K562 (cell line): ENCODE data around the gene DYNLT4. TPM values are rescaled to one million over a fixed set of nuclear protein-coding genes. Genes with fewer than 3 reads are reported as not detected.
A peak's percentile ranks its signal among the peaks of the same experiment; 100 is the strongest.

Experiments
- ATAC-seq: fragments of 200-7000 bp; cut with Tn5 transposase; 3 replicates; pipeline ENCODE4 v1.9.1; 2020; ENCODE audit warnings: moderate library complexity
- BruUV-seq: library from RNA; stranded (reverse); fragments of 400-500 nt; replicated peaks from 2 replicates; lab custom pipeline; 2021; lab: Mats Ljungman, UMichigan
- CTCF ChIA-PET: fragments of 300-600 bp; formaldehyde crosslinking; extraction: SDS; loops from one replicate; lab custom pipeline; 2021; ENCODE audit warnings: low intra/inter-chr PET ratio; lab: Yijun Ruan, JAX
- POLR2A ChIA-PET: fragments of 300-600, 350-650 bp; sonication (Branson Sonifier 250); formaldehyde crosslinking; extraction: SDS; loops from one replicate; lab custom pipeline; 2021; ENCODE audit warnings: antibody characterized with exemption, inconsistent platforms; lab: Yijun Ruan, JAX
- DNase-seq, 4 experiments: peaks; one replicate each; pipeline versions ENCODE4 v3.0.0 to v3.0.0-alpha.2; 2011 to 2018; ENCODE audit warnings: low spot score in 3 of 4, mixed read lengths in 3 of 4; ENCODE audit errors: extremely low read depth in 1 of 4
- FAIRE-seq: peaks from 2 replicates; lab custom pipeline; 2011; peaks lifted over from hg19 to GRCh38; lab: Jason Lieb, UNC
- H2AFZ ChIP-seq: 2 replicates; pipeline ENCODE4 v1.6.0; 2011; ENCODE audit warnings: low read depth, low read length, control low read depth, inconsistent platforms
- H3K27ac ChIP-seq: fragments of 200-600 bp; 3 replicates; pipeline ENCODE4 v1.8.0; 2011; ENCODE audit warnings: low read depth, mild to moderate bottlenecking, control low read depth, inconsistent platforms, low read length, moderate library complexity, mixed read lengths; ENCODE audit errors: extremely low read depth
- H3K27me3 ChIP-seq, 2 experiments: fragments of 300-600 bp in 1 of 2; 2 replicates in 1 of 2; 3 replicates in 1 of 2; pipeline versions ENCODE4 v1.6.0 to v1.8.0; 2011; ENCODE audit warnings: inconsistent platforms in 2 of 2, low read length in 2 of 2, mild to moderate bottlenecking in 1 of 2, mixed read lengths in 1 of 2, moderate library complexity in 1 of 2; ENCODE audit not compliant: control insufficient read depth in 2 of 2, insufficient read depth in 2 of 2
- H3K36me3 ChIP-seq: fragments of 300-600 bp; 3 replicates; pipeline ENCODE4 v1.8.0; 2011; ENCODE audit warnings: mild to moderate bottlenecking, low read length, inconsistent platforms; ENCODE audit not compliant: control insufficient read depth, insufficient read depth
- H3K4me1 ChIP-seq, 2 experiments: fragments of 200-600 bp in 1 of 2; replicated peaks in 1 of 2; 2 replicates in 1 of 2; 3 replicates in 1 of 2; pipeline versions ENCODE4 v1.5.1 to v1.8.0; 2011; ENCODE audit warnings: inconsistent platforms in 2 of 2, low read length in 2 of 2, mild to moderate bottlenecking in 1 of 2, mixed read lengths in 1 of 2, moderate library complexity in 1 of 2; ENCODE audit not compliant: control insufficient read depth in 2 of 2, insufficient read depth in 2 of 2
- H3K4me2 ChIP-seq: 2 replicates; pipeline ENCODE4 v1.6.1; 2011; ENCODE audit warnings: low read length, control low read depth, inconsistent platforms, mixed read lengths; ENCODE audit not compliant: insufficient read depth
- H3K4me3 ChIP-seq: fragments of 200-600 bp; sonication (generic), shearing (Covaris generic); 2 replicates; pipeline ENCODE4 v1.5.1; 2016; ENCODE audit warnings: control low read depth, inconsistent platforms
- H3K79me2 ChIP-seq: fragments of 200-600 bp; 3 replicates; pipeline ENCODE4 v1.8.0; 2011; ENCODE audit warnings: low read length, inconsistent platforms; ENCODE audit not compliant: control insufficient read depth, insufficient read depth
- H3K9ac ChIP-seq, 2 experiments: 2 replicates each; pipeline versions ENCODE4 v1.6.0 to v1.6.1; 2011; ENCODE audit warnings: low read depth in 2 of 2, low read length in 2 of 2, control low read depth in 1 of 2, inconsistent platforms in 1 of 2, mild to moderate bottlenecking in 1 of 2, mixed read lengths in 1 of 2; ENCODE audit not compliant: insufficient read depth in 1 of 2
- H3K9me1 ChIP-seq: one replicate; pipeline ENCODE4 v1.6.0; 2011; ENCODE audit warnings: inconsistent platforms, mild to moderate bottlenecking, low read length, moderate library complexity; ENCODE audit not compliant: control insufficient read depth, insufficient read depth
- H3K9me3 ChIP-seq: replicated peaks from 2 replicates; pipeline ENCODE4 v1.5.1; 2011; ENCODE audit warnings: low read depth, low read length, inconsistent platforms; ENCODE audit not compliant: control insufficient read depth, insufficient read depth
- H4K20me1 ChIP-seq: replicated peaks from 2 replicates; pipeline ENCODE4 v1.6.1; 2011; ENCODE audit warnings: low read length, inconsistent platforms, mixed read lengths; ENCODE audit not compliant: control insufficient read depth, insufficient read depth
- ARID3B ChIP-seq: fragments of 250-450 bp; sonication (Bioruptor Pico); IDR thresholded peaks from 2 replicates; pipeline ENCODE4 v1.4.0; 2020; ENCODE audit warnings: borderline replicate concordance
- CSDE1 ChIP-seq, 2 experiments: fragments of 450-650 bp; IDR thresholded peaks; 2 replicates each; pipeline ENCODE4 v1.6.1; 2016; ENCODE audit warnings: mild to moderate bottlenecking in 1 of 2
- LEF1 ChIP-seq: fragments of 450-650 bp; IDR thresholded peaks from 2 replicates; pipeline ENCODE4 v1.6.1; 2016; ENCODE audit warnings: mild to moderate bottlenecking
- NR3C1 ChIP-seq: sonication (generic); formaldehyde crosslinking; IDR thresholded peaks from 2 replicates; pipeline ENCODE4 v1.8.1; 2022; ENCODE audit warnings: missing genetic modification reagents
- NR4A1 ChIP-seq, 2 experiments: fragments of 250-450 bp in 1 of 2; fragments of 450-650 bp in 1 of 2; sonication (Bioruptor Pico) in 1 of 2; IDR thresholded peaks; 2 replicates each; pipeline versions ENCODE4 v1.4.0 to v1.6.1; 2016 to 2020; ENCODE audit warnings: mild to moderate bottlenecking in 2 of 2, missing compliant biosample characterization in 1 of 2, missing genetic modification characterization in 1 of 2, moderate library complexity in 1 of 2
- TAF15 ChIP-seq: fragments of 200-400 bp; formaldehyde crosslinking; IDR thresholded peaks from 2 replicates; pipeline ENCODE4 v1.6.1; 2017; ENCODE audit warnings: mild to moderate bottlenecking, low read depth, low read length, moderate library complexity
- WGBS: fragments of 100-300 bp; shearing (Covaris generic); methylation state at CpG from one replicate; pipeline ENCODE4 v1.1.6; 2016; ENCODE audit warnings: low coverage, mixed read lengths; ENCODE audit not compliant: insufficient coverage; ENCODE audit errors: missing lambda C conversion rate; 5-methylcytosine and 5-hydroxymethylcytosine counted together
- in situ Hi-C: fragments of 300-500 bp; cut with MboI; formaldehyde crosslinking; loops from 4 replicates; pipeline ENCODE4 v1.15.0; 2018; ENCODE audit warnings: inconsistent platforms, mixed read lengths
- intact Hi-C: fragments of 100-400 bp; cut with micrococcal nuclease; formaldehyde crosslinking; loops from 2 replicates; pipeline ENCODE4 v1.14.2; 2022
- polyA plus RNA-seq, 8 experiments: library from polyadenylated mRNA; depleted of rRNA in 4 of 8; stranded (reverse) in 5 of 8; unstranded in 3 of 8; fragments of >200 nt; fragmentation: Nextera tagmentation in 2 of 8; fragmentation: Illumina TruSeq in 1 of 8; extraction: Ambion mirVana in 2 of 8; extraction: Trizol in 1 of 8; gene quantifications; 2 replicates each; pipeline versions ENCODE4 v1.2.1 to v1.2.3, GENCODE V29; 2011 to 2014; ENCODE audit warnings: inconsistent platforms in 1 of 8, missing spikeins in 1 of 8
- total RNA-seq, 7 experiments: library from RNA; depleted of rRNA in 6 of 7; stranded (reverse); fragments of >200 nt in 6 of 7; fragmentation: Illumina TruSeq in 2 of 7; extraction: Trizol in 2 of 7; gene quantifications; 2 replicates each; pipeline versions ENCODE4 v1.2.1 to v1.2.3, GENCODE V29; 2011 to 2021; ENCODE audit warnings: low replicate concordance in 1 of 7
- TF ChIP-seq, protein P1 (sequence below): sonication (generic); formaldehyde crosslinking; IDR thresholded peaks from 2 replicates; pipeline ENCODE4 v1.9.0; 2022; ENCODE audit warnings: mild to moderate bottlenecking, missing genetic modification reagents

Gene DYNLT4
- total and polyA plus RNA-seq, 9 of the 15 experiments (the other 6 are each of a cell fraction or from before 2014, with no cell fraction given): 0.29 to 0.73 TPM; not detected in 7

DNA sequence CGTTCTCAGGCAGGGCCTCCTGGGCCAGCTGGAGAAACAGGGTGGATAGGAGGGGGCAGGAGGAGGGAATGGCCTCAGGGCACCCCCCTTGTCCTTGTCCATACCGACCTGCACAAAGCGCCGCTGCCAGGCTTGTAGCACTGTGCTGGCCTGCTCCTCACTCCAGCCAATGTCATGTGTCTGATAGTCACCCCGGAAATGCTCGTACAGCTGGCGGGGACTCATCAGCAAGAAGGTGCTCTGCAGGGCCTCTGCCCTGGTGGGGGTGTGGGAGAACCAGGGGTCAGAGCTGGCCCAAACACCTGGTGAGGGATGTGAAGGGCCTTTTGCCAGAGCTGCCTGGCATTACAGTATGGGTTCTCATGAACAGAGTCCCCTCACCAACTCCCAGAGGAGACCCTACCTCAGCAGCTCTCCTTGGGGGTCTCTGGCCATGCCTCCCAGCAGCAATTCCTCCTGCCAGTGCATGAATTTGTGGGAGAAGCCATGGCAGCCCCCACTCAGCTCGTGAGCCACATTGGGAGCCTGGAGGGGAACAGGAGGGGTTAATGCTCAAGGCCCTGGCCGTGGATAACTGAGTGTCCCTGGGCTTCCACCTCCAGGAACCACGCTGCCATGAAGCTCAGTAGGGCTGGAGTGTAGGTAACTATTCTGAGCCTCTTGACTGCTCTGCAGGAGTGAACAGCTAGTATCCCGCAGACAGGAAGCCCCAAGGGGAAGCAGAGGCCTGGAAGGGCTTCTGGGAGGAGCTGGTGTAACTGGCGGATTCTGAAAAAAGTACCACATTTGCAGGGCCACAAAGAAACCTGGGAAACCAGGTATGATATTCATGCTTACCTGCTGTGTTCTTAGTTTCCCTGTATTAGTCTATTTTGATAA, 22.6 kb upstream of the DYNLT4 start:
- Histone ChIP-seq H3K27me3 (no peaks in the 10 kb centered on the region), H3K9ac (peak overlapping the region in 1 of 2 experiments; percentile 71; a peak in 2 of 4 replicates), H3K27ac (no peak overlapping the region), H3K79me2 (no peaks in the 10 kb centered on the region), H3K9me3 (no peaks in the 10 kb centered on the region), H3K9me1 (no peaks in the 10 kb centered on the region), H2AFZ (peak overlapping the region; percentile 61), H4K20me1 (no peaks in the 10 kb centered on the region), H3K4me1 (peaks cover 44 to 75% of the 10 kb centered on the region in 2 experiments), H3K36me3 (no peaks in the 10 kb centered on the region), H3K4me3 (no peak overlapping the region), H3K4me2 (no peak overlapping the region)
- ChIA-PET POLR2A (interaction anchor here (0.5 to 11.1 kb wide), 10 partner anchors 10 to 474 kb away, joined by 3 to 217 read pairs (median 6); partner anchors contain the start of genes BTBD19, HECTD3, RPS8 and UROD), CTCF (no interaction called here)
- intact Hi-C loops: loop anchor here (5.0 to 10.0 kb wide), 2 partner anchors 37 to 395 kb away; no protein-coding TSS in a partner anchor
- no peak for FAIRE-seq
- DNase-seq: no peak
- in situ Hi-C loops: no loop called here
- TF ChIP-seq CSDE1 (IDR thresholded peaks at IDR 0.05): no peak
- TF ChIP-seq ARID3B: 0 out of 2 replicates have a peak, but pooled peaks have one; percentile 67
- TF ChIP-seq LEF1: no peak
- no peak for TF ChIP-seq NR4A1 (CRISPR knock-in tag; IDR thresholded peaks at IDR 0.05)
- no peak for TF ChIP-seq NR4A1 (tag; IDR thresholded peaks at IDR 0.05)
- TF ChIP-seq, protein P1, sequence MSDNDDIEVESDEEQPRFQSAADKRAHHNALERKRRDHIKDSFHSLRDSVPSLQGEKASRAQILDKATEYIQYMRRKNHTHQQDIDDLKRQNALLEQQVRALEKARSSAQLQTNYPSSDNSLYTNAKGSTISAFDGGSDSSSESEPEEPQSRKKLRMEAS (CRISPR knock-in tag): no peak
- no peak for TF ChIP-seq NR3C1
- TF ChIP-seq TAF15: no peak
- no TSS peak for BruUV-seq
- 74% methylated on average over 11 of the region's 12 CpGs for WGBS
- no peak for ATAC-seq
